GM18508 (cell line): ENCODE data around the gene COG5.

Source experiments
- ATAC-seq: cut with Tn5 transposase; IDR thresholded peaks from one replicate; pipeline ENCODE4 v1.9.1; 2021; ENCODE audit warnings: moderate number of reproducible peaks; ENCODE audit not compliant: insufficient read depth, unreplicated experiment

COG5 gene

DNA sequence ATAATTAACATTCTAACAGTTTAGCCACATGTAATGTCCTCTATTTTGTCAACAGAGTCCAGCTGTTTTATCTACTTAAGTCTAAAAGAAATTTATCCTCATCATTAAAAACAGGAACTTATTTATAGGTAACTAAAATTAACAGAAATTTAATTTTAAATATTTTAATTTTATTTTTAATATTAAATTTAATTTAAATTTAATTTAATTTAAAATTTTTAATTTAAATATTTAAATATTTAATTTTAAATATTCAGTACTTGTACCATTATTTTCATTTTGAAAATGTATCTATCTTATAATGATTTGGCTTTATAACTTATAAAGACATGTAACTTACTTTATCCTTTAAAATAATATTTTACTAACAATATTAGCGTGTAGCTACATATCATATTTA is 94.9 kb downstream of the COG5 start:
- no peak for ATAC-seq

DNA sequence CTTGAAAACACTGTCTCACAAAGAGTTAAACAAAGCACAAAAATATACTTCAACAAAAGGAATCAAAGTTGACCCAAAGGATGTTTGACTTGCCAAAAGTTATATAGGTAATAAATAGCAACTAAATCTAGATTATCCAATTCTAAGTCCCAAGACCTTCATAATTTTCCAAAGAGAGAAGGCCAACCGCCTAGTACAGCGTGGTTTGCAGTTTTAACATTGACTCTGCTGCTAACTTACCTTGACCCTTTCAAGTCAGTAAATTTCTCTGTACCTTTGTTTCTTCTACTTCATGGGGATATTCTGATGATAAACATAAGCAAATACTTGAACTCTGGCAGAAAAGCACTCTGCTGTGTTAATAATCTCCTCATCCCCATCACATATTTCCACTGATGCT is 95.7 kb downstream of the COG5 start:
- no peak for ATAC-seq

- no peak for ATAC-seq
Observed at GRCh38 chr7:107464666-107465226, 99.0 kb downstream of the COG5 start.

DNA sequence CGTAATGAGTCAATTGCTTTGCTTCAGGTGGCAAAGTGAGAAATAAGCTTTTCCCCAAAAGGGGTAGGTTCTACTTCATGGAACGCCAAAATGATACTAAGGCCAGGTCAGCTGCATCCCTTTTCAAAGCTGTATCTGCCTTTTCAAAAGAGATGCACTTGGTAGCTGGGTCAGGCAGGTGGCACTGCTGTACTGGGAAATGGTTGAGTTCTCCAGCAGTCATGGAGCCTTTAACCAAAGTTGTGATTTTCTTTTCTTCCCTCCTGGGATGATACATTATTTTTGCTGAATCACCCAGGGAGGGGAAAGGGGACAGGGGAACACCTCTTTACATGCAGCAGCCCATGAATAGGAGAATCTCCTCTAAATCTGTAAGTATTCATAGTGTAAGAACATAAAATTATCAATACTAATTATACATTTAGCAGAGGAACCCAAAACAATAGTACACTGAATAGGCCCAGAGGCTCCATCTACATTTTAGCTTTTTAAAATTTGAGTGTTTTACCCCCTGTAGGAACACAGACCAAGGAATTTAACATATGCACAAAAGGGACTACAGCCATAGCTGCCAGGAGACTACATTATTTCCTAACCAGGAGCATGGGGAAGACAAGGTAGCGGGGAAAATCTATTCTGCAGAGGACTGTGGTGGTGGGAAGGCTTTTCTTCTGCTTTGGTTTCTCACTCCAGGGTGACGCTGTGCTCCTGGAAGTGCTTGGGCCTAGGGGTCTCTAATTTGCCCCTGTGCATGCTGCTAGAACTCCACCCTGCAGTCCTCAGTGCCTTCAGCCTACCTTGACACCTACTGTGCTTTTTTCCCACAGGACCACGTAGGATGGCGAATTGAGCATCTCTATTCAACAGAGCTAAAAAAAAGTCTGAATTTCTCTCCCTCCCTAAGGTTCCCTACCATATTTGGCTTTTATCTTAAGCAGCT is 100.3 kb downstream of the COG5 start:
- ATAC-seq: no peak

GRCh38 chr7:107461938-107462533 is 101.7 kb downstream of the COG5 start:
- no peak for ATAC-seq

- ATAC-seq: no peak
Observed at GRCh38 chr7:107453388-107453787, 110.3 kb downstream of the COG5 start.

GRCh38 chr7:107450970-107451369 is 112.8 kb downstream of the COG5 start:
- ATAC-seq: no peak

DNA sequence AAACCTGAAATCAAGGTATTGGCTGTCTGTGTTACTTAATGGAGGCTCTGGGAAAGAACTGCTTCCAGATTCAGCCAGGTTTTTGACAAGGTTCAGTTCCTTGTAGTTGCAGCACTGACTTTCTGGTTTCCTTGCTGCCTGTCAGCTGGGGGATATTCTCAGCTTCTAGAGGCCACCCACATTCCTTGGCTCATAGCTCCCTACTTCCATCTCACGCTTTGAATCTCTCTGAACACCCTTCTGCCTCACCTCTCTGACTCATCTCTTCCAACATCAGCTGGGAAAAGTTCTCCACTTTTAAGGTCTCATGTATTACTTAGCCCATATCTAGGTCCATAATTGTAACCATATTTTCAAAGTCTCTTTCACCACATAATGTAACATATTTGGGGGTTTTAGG is 116.7 kb downstream of the COG5 start:
- ATAC-seq: no peak

DNA sequence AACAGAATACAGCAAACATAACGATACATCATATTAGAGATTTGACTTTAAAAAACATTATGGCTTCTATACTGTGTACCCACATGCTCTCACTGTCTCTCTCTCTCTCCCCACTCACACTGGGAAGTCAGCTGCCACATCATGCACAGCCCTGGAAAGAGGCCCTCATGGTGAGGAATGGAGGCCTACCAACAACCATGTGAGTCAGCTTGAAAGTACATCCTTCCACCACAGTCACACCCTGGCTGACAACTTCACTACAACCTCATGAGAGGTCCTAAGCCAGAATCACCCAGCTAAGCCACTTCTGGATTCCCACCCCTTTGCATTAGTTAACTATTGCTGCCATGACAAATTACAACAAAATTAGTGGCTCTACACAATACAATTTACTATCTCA is 117.2 kb downstream of the COG5 start:
- ATAC-seq: no peak

- ATAC-seq: no peak
Observed at GRCh38 chr7:107442678-107443077, 121.0 kb downstream of the COG5 start.

DNA sequence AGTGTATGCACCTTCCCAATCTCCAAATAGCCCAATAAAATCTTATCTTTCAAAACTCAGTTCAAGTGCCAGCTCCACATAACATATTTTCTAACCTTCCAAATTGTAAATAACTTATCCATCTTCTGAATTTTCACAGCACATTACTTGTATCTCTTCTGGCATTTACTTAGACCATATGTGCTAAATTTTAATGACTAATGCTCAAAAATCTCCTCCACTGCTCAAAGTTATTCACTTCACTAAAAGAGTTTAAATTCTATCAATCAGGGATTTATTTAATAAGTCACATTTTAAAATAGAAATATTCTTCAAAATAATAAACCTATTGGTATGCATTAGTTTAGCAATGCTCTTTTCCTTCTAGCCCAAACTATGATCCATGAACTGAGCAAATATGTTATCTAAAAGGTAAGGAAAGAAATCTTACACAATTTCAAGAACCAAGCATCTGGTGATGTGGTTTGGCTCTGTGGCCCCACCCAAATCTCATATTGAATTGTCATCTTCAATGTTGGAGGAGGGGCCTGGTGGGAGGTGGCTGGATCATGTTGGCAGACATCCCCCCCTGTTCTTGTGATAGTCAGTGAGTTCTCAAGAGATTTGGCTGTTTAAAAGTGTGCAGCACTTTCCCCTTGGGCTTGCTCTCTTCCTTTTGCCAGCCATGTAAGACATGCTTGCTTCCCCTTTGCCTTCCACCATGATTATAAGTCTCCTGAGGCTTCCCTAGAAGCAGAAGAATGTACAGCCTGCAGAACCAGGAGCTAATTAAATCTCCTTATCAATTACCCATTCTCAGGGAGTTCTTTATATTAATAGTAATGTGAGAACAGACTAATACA is 121.9 kb downstream of the COG5 start:
- ATAC-seq: no peak

DNA sequence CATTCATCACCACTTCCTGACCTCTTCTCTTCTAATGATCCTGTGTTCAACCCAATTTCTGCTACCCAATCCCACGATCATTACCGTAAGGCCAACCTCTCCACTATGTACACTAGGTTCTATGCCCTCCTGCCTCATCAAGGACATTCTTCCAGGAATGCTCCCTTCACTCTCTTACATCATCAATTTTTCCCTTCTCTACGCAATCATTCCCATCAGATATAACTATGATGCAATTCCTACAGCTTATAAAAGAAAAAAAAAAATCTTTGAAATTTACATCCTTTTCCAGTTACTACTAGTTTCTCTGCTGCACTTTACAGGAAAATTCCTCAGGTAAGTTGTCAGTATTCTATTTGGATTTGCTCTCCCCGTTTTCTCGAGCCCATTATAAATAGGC is 124.7 kb downstream of the COG5 start:
- no peak for ATAC-seq

DNA sequence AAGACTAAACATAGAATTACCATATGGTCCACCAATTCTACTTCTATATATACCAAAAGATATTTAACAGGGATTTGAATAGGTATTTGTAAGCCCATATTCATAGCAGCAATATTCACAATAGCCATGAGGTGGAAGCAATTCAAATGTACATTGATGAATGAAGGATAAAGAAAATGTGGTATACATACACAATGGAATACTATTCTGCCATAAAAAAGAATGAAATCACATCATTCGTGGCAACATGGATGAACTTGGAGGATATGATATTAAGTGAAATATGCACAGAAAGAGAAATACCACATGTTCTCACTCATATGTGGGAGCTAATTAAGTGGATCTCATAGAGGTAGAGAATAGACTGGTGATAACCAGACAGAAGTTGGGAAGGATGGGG is 128.0 kb downstream of the COG5 start:
- ATAC-seq: no peak

GRCh38 chr7:107432261-107432660 is 131.5 kb downstream of the COG5 start:
- ATAC-seq: no peak

GRCh38 chr7:107430057-107430456 is 133.7 kb downstream of the COG5 start:
- ATAC-seq: no peak

- ATAC-seq: no peak
Observed at GRCh38 chr7:107428642-107429041, 135.1 kb downstream of the COG5 start.

- ATAC-seq: no peak
Observed at GRCh38 chr7:107427462-107427861, 136.3 kb downstream of the COG5 start.

GRCh38 chr7:107414198-107414597 is 149.5 kb downstream of the COG5 start:
- no peak for ATAC-seq

- no peak for ATAC-seq
Observed at GRCh38 chr7:107408349-107408748, 155.4 kb downstream of the COG5 start.

DNA sequence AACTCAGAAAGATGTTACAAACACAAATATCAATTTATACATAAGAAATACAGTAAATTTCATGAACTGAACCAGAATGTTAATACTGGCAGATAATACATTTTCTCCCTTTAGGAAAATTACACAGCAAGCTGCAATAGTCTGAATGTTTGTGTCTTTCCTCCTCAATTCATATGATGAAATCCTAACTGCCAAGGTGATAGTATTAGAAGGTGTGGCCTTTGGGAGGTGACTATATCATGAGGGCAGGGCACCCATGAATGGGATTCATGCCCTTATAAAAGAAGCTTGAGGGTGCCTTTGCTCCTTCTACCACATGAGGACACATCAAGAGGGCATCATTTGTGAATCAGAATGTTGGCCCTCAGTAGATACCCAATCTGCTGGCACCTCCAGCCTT is 158.2 kb downstream of the COG5 start:
- no peak for ATAC-seq
